ENCODE data around the gene SOX14.

The SOX14 gene

GRCh38 chr3:137764001-137764433 is at the start of gene SOX14:
SOX14 (plus strand) TSS chr3:137764315; CDS start chr3:137764785, 470 bp downstream.
- peak; percentile 34 for DNase-seq

- no peak for DNase-seq
Observed at GRCh38 chr3:137714551-137714950, 49.6 kb upstream of the SOX14 start.

- no peak for DNase-seq
Observed at GRCh38 chr3:137724240-137724639, 39.9 kb upstream of the SOX14 start.

GRCh38 chr3:137737208-137737607 is 26.9 kb upstream of the SOX14 start:
- DNase-seq = no peak

- no peak for DNase-seq
Observed at GRCh38 chr3:137738710-137739109, 25.4 kb upstream of the SOX14 start.

- no peak for DNase-seq
Observed at GRCh38 chr3:137743608-137744007, 20.5 kb upstream of the SOX14 start.

- no peak for DNase-seq
Observed at GRCh38 chr3:137746808-137747207, 17.3 kb upstream of the SOX14 start.

GRCh38 chr3:137759505-137759904 is 4.6 kb upstream of the SOX14 start:
- DNase-seq = no peak

GRCh38 chr3:137760341-137761098 is 3.6 kb upstream of the SOX14 start:
- DNase-seq = no peak

GRCh38 chr3:137761099-137761562 is 3.0 kb upstream of the SOX14 start:
- no peak for DNase-seq

- DNase-seq = peak; percentile 3
Observed at GRCh38 chr3:137761563-137762503, 2.3 kb upstream of the SOX14 start.

- DNase-seq = no peak
Observed at GRCh38 chr3:137762674-137763593, 1.2 kb upstream of the SOX14 start.

GRCh38 chr3:137763594-137763938 is 549 bp upstream of the SOX14 start:
- DNase-seq = no peak

- DNase-seq = peak; percentile 7
Observed at GRCh38 chr3:137764563-137765309, 621 bp downstream of the SOX14 start.

- DNase-seq = no peak
Observed at GRCh38 chr3:137765310-137766033, 1.4 kb downstream of the SOX14 start.

GRCh38 chr3:137766041-137766875 is 2.1 kb downstream of the SOX14 start:
- DNase-seq = no peak

GRCh38 chr3:137766876-137767537 is 2.9 kb downstream of the SOX14 start:
- DNase-seq = peak; percentile 4

GRCh38 chr3:137767538-137768360 is 3.6 kb downstream of the SOX14 start:
- no peak for DNase-seq

All from activated CD4-positive, alpha-beta T cell treated with anti-CD3 and anti-CD28 coated beads for 48 hours (primary cell).